DND-41 (cell line): Measurements from ENCODE around the gene SNRNP48.

Experiments used
- ATAC-seq: fragments of 200-7000 bp; cut with Tn5 transposase; 3 replicates; pipeline ENCODE4 v1.9.1; 2021; ENCODE audit warnings: low read depth; ENCODE audit not compliant: insufficient read depth
- DNase-seq: peaks from one replicate; pipeline ENCODE4 v3.0.0-alpha.2; 2020
- H2AFZ ChIP-seq: 2 replicates; pipeline ENCODE4 v1.6.0; 2012; ENCODE audit warnings: low read depth, low read length
- H3K27ac ChIP-seq: 2 replicates; pipeline ENCODE4 v1.5.1; 2012; ENCODE audit warnings: low read length, inconsistent platforms
- H3K27me3 ChIP-seq: fragments of 200-600 bp; sonication (generic); 2 replicates; pipeline ENCODE4 v1.6.0; 2012; ENCODE audit warnings: low read length, mild to moderate bottlenecking, inconsistent platforms; ENCODE audit not compliant: insufficient read depth, poor library complexity
- H3K36me3 ChIP-seq: 2 replicates; pipeline ENCODE4 v1.5.1; 2012; ENCODE audit warnings: low read length, inconsistent platforms; ENCODE audit not compliant: insufficient read depth
- H3K4me1 ChIP-seq: 2 replicates; pipeline ENCODE4 v1.5.1; 2012; ENCODE audit warnings: mild to moderate bottlenecking, low read length; ENCODE audit not compliant: insufficient read depth
- H3K4me2 ChIP-seq: 2 replicates; pipeline ENCODE4 v1.6.0; 2012; ENCODE audit warnings: mild to moderate bottlenecking, moderate library complexity, low read length, inconsistent platforms; ENCODE audit not compliant: insufficient read depth
- H3K4me3 ChIP-seq, 2 experiments: fragments of 200-600 bp in 1 of 2; shearing (Covaris generic) in 1 of 2; 2 replicates each; pipeline ENCODE4 v1.5.1; 2012 to 2016; ENCODE audit warnings: inconsistent platforms in 2 of 2, low read length in 2 of 2, mild to moderate bottlenecking in 2 of 2, low read depth in 1 of 2, moderate library complexity in 1 of 2
- H3K79me2 ChIP-seq: 2 replicates; pipeline ENCODE4 v1.6.0; 2012; ENCODE audit warnings: low read length, inconsistent platforms; ENCODE audit not compliant: insufficient read depth
- H3K9ac ChIP-seq: 2 replicates; pipeline ENCODE4 v1.6.0; 2012; ENCODE audit warnings: low read depth, mild to moderate bottlenecking, inconsistent platforms, low read length, moderate library complexity
- H3K9me3 ChIP-seq: 2 replicates; pipeline ENCODE4 v1.5.1; 2012; ENCODE audit warnings: low read length, moderate library complexity, mild to moderate bottlenecking, inconsistent platforms; ENCODE audit not compliant: insufficient read depth, severe bottlenecking
- H4K20me1 ChIP-seq: 2 replicates; pipeline ENCODE4 v1.6.0; 2012; ENCODE audit warnings: low read length; ENCODE audit not compliant: insufficient read depth
- EZH2 ChIP-seq: IDR thresholded peaks from 3 replicates; pipeline ENCODE4 v1.6.1; 2012; ENCODE audit warnings: borderline replicate concordance, low read depth, mild to moderate bottlenecking, moderate library complexity, low read length, inconsistent platforms; ENCODE audit not compliant: severe bottlenecking
- TF ChIP-seq, protein P1 (sequence below): IDR thresholded peaks from 2 replicates; pipeline ENCODE4 v1.5.1; 2012; ENCODE audit warnings: borderline replicate concordance, low read length, moderate library complexity, mild to moderate bottlenecking; ENCODE audit not compliant: poor library complexity, severe bottlenecking; ENCODE audit errors: extremely low read depth

Gene SNRNP48

DNA sequence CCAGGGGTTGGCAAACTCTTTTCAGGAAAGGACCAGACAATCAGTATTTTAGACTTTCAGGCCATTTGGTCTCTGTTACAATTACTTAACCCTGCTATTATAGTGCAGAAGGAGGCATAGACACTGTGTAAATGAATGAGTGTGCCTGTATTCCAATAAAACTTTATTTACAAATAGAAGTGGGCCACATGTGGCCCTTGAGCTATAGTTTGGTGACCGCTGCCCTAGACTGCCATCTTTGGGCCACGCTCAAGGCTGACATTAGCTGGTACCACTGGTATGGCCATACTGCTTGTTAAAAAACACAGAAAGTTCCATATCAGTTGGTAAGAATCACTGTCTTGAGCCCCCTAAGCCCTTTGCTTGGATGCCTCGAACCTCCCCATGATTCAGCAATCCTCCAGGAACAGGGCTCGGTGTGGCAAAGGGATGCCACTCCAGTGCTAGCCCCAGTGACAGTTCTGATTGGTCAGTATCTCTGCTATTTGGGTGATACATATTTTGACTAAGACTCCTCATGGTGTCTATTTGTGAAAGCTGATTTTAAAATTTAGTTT is 23.3 kb upstream of the SNRNP48 start:
- Histone ChIP-seq H3K4me1 (no peaks in the 10 kb centered on the region), H3K27me3 (peaks cover 35% of the 10 kb centered on the region), H3K9ac (no peak overlapping the region), H3K4me3 (no peak overlapping the region), H3K36me3 (no peaks in the 10 kb centered on the region), H2AFZ (no peak overlapping the region), H3K79me2 (no peaks in the 10 kb centered on the region), H3K4me2 (no peak overlapping the region), H3K27ac (no peak overlapping the region), H4K20me1 (no peaks in the 10 kb centered on the region), H3K9me3 (no peaks in the 10 kb centered on the region)
- TF ChIP-seq EZH2 = no peak
- TF ChIP-seq, protein P1, sequence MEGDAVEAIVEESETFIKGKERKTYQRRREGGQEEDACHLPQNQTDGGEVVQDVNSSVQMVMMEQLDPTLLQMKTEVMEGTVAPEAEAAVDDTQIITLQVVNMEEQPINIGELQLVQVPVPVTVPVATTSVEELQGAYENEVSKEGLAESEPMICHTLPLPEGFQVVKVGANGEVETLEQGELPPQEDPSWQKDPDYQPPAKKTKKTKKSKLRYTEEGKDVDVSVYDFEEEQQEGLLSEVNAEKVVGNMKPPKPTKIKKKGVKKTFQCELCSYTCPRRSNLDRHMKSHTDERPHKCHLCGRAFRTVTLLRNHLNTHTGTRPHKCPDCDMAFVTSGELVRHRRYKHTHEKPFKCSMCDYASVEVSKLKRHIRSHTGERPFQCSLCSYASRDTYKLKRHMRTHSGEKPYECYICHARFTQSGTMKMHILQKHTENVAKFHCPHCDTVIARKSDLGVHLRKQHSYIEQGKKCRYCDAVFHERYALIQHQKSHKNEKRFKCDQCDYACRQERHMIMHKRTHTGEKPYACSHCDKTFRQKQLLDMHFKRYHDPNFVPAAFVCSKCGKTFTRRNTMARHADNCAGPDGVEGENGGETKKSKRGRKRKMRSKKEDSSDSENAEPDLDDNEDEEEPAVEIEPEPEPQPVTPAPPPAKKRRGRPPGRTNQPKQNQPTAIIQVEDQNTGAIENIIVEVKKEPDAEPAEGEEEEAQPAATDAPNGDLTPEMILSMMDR = no peak
- ATAC-seq = no peak
- no peak for DNase-seq

DNA sequence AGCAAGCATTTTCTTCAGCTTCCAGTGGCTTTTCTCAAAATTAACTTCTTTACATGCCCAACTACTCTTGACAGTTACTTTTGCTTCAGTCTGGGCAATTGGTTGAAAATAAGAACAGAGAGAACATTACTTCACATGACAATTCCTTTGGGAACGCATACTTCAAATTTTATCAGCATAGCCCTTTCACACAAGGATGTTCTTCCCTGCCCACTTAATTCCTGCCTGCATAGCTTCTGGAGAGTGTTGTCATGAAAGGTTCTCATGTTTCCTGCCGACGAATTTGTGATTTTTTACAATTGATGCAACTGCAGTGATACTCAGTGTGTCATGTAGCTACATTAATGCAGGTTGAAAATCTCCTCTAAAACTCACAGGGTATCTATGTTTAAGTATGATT is 22.0 kb upstream of the SNRNP48 start:
- no peaks in the 10 kb centered on the region for H3K9me3 ChIP-seq
- TF ChIP-seq EZH2 = no peak
- TF ChIP-seq, protein P1 = no peak
- no peak overlapping the region for H2AFZ ChIP-seq
- no peak overlapping the region for H3K9ac ChIP-seq
- H3K79me2 ChIP-seq = no peaks in the 10 kb centered on the region
- H3K27ac ChIP-seq = no peak overlapping the region
- no peak for DNase-seq
- H3K27me3 ChIP-seq = peaks cover 40% of the 10 kb centered on the region
- no peaks in the 10 kb centered on the region for H3K4me1 ChIP-seq
- ATAC-seq = no peak
- no peaks in the 10 kb centered on the region for H3K36me3 ChIP-seq
- H3K4me3 ChIP-seq = no peak overlapping the region
- no peaks in the 10 kb centered on the region for H4K20me1 ChIP-seq
- H3K4me2 ChIP-seq = no peak overlapping the region

DNA sequence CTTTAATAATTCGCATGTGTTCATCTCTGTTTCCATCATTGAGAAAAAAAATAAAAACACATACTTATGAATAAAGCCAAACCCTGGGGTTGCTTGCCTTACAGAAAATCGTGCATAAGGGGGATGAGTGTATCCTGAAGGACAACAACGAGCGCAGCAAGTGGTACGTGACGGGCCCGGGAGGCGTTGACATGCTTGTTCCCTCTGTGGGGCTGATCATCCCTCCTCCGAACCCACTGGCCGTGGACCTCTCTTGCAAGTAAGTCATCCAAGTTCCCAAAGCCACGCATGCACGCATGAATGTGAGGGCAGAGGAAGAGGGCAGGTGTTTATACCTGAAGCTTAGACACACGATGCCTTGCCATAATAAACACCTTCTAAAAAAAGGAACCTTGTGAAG is 20.9 kb upstream of the SNRNP48 start:
- Histone ChIP-seq H3K4me1 (no peaks in the 10 kb centered on the region), H3K36me3 (no peaks in the 10 kb centered on the region), H3K27me3 (peaks cover 40% of the 10 kb centered on the region), H4K20me1 (no peaks in the 10 kb centered on the region), H3K4me2 (no peak overlapping the region), H3K27ac (no peak overlapping the region), H3K79me2 (no peaks in the 10 kb centered on the region), H3K4me3 (no peak overlapping the region), H2AFZ (no peak overlapping the region), H3K9ac (no peak overlapping the region), H3K9me3 (no peaks in the 10 kb centered on the region)
- no peak for ATAC-seq
- TF ChIP-seq EZH2 = no peak
- TF ChIP-seq, protein P1 = no peak
- no peak for DNase-seq
